OCI-LY7 (cell line): ENCODE data around the gene AP2A1.

Source experiments
- CTCF ChIP-seq: fragments of 200-600 bp; sonication (generic); conservative IDR thresholded peaks from 2 replicates; pipeline ENCODE4 v1.5.1; 2014; ENCODE audit warnings: mild to moderate bottlenecking, antibody characterized with exemption, low read length, moderate library complexity, mixed read lengths
- EZH2phosphoT487 ChIP-seq: fragments of 200-600 bp; sonication (generic); IDR thresholded peaks from 2 replicates; pipeline ENCODE4 v1.6.1; 2018; ENCODE audit warnings: low read depth, borderline replicate concordance, mild to moderate bottlenecking, mixed run types, antibody characterized with exemption, low read length, moderate library complexity, mixed read lengths

- TF ChIP-seq CTCF (no peak), EZH2phosphoT487 (no peak)
Measured at GRCh38 chr19:49855277-49855675, 88.5 kb downstream of the AP2A1 start.
